ENCODE measurements around the gene TRIP4.

GRCh38 chr15:64464276-64465005 lies 76.8 kb downstream of the TRIP4 start:
- TF ChIP-seq, protein P1, sequence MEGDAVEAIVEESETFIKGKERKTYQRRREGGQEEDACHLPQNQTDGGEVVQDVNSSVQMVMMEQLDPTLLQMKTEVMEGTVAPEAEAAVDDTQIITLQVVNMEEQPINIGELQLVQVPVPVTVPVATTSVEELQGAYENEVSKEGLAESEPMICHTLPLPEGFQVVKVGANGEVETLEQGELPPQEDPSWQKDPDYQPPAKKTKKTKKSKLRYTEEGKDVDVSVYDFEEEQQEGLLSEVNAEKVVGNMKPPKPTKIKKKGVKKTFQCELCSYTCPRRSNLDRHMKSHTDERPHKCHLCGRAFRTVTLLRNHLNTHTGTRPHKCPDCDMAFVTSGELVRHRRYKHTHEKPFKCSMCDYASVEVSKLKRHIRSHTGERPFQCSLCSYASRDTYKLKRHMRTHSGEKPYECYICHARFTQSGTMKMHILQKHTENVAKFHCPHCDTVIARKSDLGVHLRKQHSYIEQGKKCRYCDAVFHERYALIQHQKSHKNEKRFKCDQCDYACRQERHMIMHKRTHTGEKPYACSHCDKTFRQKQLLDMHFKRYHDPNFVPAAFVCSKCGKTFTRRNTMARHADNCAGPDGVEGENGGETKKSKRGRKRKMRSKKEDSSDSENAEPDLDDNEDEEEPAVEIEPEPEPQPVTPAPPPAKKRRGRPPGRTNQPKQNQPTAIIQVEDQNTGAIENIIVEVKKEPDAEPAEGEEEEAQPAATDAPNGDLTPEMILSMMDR (IDR thresholded peaks at IDR 0.05), result no peak
- TF ChIP-seq ZFX (IDR thresholded peaks at IDR 0.05; ENCODE audit: borderline replicate concordance), result no peak
